ENCODE data around the gene ERLIN1.

- no peak for TF ChIP-seq CTCF (conservative IDR thresholded peaks at IDR 0.05 in 1 of 2, IDR thresholded peaks at IDR 0.05 in 1 of 2; ENCODE audit: extremely low read depth in 1 of 2, insufficient read depth in 1 of 2, low read depth in 1 of 2, low read length in 2 of 2)
- TF ChIP-seq EZH2 (IDR thresholded peaks at IDR 0.05; ENCODE audit: borderline replicate concordance, low read length): no peak
These were observed 56.4 kb downstream of the ERLIN1 start for GRCh38 chr10:100129424-100129823.

Data from mammary epithelial cell (primary cell).